Panc1 (cell line): ENCODE measurements around the gene WDR64.

Source experiments
- CTCF ChIP-seq: fragments of 450-650 bp; IDR thresholded peaks from 2 replicates; pipeline ENCODE4 v1.5.1; 2017; ENCODE audit warnings: mild to moderate bottlenecking
- REST ChIP-seq, 2 experiments: IDR thresholded peaks; 2 replicates each; pipeline ENCODE4 v1.6.1; 2011 to 2012; ENCODE audit warnings: low read depth in 2 of 2, control low read depth in 1 of 2, low read length in 1 of 2, mild to moderate bottlenecking in 1 of 2, moderate library complexity in 1 of 2; ENCODE audit not compliant: insufficient read depth in 1 of 2

- TF ChIP-seq CTCF (no peak), REST (IDR thresholded peaks at IDR 0.05; ENCODE audit: insufficient read depth in 1 of 2, low read depth in 2 of 2, low read length in 1 of 2) (no peak)
These were observed 90.0 kb downstream of the WDR64 start for GRCh38 chr1:241742084-241742483.
